ENCODE measurements around the gene PHLDB1.
"Not testable (repeated sequence)": the region's sequence is repeated elsewhere in the genome, so short reads cannot be mapped to it uniquely, and the experiment has no call there.

Gene PHLDB1

DNA sequence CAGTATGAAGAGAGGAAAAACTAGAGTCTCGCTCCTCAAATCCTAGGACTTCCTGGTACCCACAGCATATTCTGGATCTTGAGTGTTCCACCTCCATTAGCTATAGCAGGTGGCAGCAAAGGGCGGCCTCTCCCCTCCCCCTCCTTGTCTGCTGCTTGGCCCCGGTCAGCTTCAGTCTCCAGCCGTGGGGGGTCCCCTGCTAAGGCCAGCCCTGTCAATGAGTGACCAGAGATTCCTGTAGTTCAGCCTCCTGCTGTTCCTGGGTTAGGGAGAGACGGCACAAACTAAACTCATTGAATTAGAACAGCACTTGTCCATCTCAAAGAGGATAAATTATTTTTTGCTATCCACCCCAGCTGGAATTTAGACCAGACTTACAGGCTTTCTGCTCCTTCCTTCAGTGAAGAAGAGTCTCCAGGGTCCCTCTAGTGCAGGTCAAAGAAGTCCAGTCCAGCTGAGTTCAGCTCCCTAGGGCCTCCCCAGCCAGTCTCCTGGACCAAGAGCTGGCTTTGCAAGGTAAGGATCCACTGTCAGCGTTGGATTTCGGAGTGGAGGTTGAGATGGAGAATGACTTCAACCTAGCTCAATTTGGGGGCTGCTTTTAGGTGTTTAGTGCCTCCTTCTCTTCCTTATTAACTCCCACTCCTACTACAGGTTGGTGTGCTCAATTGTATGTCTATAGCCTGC lies 1.1 kb upstream of the PHLDB1 start:
- no peak for DNase-seq (ENCODE audit: low spot score)

DNA sequence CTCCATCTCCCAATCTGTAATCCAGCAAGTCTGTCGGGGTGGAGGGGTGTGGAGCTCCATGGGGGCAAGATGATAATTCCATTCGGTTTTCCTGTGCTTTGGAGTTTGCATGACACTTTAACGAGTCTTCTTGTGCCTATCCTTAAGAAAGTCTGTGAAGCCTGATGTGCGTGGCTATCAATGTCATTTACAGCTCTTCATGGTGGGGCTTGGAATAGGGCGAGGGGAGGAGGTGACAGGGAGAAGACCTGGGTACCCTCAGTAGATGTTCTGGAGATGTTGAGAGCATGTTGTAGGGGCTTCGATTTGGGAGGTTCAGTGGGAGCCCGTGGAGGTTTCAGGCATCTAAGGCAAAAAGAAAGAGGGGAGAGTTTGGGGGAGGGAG lies 579 bp upstream of the PHLDB1 start:
- no peak for DNase-seq (ENCODE audit: low spot score)

DNA sequence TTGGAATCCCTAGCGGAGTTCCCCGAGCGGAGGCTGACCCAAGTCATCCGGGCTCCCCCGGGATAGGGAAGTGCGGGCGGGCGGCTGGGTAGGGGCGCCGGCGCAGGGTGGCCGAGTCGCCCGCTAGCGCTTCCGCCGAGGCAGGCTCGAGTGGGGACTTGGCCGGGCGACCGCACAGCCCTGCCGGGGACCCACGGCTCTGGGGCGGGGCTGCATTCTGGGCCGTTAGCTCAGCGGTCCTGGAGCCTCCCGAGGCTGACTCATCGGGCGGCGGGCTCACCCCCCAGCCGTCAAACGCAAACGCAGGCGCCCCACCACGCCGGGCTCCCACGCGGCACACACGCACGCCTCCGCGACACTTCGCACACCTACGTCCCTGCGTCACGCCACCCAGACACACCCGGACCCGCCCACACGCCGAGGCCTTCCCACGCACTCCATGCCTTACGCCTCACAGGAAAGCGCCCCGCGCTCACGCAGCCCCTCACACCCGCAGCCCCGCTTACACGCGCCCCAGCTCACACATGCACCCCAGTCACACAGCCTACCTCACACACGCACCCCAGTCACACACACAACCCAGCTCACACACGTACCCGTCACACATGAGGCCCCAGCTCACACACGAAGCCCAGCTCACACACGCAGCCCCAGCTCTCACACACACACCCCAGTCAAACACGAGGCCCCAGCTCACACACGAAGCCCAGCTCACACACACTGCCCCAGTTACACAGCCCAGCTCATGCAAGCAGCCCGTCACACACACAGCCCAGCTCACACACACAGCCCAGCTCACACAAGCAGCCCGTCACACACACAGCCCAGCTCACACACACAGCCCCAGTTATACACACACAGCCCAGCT lies 1.2 kb downstream of the PHLDB1 start:
- peak; percentile 83 for DNase-seq (ENCODE audit: low spot score)

DNA sequence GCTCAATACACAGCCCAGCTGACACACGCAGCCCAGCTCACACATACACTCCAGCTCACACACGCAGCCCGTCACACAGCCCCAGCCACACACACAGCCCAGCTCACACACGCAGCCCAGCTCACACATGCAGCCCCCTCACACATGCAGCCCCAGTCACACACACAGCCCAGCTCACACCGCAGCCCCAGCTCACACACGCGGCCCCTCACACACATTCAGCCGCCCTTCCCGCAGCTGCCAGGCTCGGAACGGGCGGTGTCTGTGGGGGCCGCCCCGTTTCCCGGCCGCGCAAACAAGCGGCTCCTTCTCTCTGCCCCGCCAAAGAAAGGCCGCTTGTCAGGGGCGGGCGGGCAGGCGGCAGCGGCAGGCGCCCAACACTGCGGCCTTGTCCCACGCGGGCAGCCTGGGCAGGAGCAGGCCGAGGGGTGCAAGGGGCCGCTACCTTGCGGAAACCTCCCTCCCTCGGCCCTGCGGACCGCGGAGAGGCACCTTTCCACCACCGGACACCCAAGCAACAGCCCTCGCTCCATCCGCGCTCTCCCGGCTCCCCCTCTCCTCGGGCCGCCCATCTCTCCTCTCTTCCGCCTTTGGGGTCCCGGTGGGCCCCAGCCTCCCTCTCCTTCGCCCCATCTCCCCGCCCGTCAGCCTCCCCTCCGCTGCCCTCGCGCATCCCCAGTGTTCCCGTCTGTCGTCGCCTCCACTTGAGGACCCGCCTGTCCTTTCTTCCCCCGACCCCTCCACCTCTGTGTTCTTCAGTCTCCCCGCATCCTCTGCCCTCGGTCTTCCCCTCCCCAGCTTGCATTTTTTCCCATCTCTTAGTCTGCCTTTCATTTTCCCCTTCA lies 2.2 kb downstream of the PHLDB1 start:
- DNase-seq (ENCODE audit: low spot score): no peak

DNA sequence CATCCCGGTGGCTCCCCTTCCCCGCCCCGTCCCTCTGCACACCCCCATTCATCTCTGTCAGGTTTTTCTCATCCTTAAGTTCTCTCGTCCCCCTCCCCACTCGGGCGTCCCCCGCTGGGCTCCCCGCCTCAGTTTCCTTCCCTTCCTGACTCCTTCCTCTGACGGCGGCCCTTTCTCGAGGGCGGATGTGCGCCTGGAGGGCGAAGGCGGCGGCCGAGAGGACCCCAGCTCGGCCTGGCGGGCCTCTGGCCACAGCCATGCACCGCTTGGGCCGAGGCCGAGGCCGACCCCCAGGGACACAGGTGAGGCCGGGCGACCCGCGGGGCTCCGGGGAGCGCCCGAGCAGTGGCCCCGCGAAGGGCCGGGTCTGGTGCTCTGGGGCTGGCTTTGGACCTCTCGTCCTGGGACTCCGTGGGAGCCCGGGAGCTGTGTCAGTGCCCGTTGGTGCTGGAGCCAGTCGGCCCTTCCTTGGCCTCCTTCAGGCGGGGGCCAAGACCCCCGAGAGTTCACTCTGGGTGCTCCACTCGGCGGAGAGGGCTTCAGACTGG lies 2.9 kb downstream of the PHLDB1 start:
- DNase-seq (ENCODE audit: low spot score): no peak

DNA sequence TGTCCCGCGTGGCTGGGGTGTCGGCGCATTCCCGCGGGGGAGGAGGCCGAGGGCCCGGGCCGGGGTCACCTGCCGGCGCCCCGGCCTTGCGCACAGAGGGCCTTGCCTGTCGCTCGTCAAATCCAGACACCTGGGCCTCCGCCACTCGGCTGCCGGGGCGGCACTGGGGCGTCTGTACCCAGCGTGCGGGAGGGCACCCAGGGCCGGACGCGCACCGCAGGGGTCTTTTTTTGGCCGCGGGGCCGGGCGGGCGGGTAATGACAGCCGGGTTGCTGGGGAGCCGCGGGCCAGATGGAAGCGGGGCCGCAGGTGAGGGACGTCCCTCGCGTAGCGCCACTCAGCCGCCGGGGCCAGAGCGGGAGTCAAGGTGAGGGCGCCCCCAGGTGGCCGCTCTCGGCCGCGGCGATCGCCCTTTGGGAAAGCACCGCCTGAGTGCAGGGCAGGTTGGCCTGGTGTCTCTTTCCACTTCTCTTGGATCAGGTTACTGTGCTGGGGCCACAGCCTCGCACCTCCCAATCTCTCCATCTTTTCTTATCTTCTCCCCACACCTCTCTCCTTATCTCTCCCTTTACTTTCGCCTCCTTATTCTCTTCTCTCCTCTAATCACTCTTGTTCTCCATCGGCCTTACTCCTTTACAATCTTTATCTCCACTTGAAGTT lies 3.5 kb downstream of the PHLDB1 start:
- DNase-seq (ENCODE audit: low spot score): no peak

DNA sequence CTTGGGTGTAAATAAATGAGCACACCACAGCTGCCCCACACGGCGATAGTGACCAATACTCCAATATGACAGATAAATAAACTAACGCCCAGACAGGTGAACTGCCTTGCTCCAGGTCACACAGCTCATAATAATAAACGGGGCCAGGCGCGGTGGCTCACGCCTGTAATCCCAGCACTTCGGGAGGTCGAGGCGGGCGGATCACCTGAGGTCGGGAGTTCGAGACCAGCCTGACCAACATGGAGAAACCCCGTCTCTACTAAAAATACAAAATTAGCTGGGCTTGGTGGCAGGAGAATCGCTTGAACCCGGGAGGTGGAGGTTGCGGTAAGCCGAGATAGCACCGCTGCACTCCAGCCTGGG lies 4.0 kb downstream of the PHLDB1 start:
- DNase-seq (ENCODE audit: low spot score): not testable (repeated sequence)

DNA sequence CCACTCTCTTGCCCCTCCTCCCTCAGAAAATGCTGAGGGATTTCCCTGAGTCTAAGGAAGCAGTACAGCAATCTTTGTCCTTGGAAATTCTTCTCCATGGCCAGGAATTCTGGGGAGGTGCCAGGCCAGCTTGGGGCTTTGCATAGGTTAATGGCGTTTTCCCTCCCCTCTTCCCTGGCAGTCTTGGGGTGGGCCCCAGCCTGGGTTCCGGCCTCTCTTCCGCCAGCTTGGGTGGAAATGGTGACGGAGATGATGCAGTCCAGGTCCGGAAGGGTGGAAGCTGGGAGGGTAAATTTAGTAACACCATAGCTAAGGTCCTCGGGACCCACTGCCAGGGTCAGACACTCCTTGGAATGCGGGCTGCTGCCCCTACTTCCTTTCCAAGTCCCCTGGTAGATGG lies 5.0 kb downstream of the PHLDB1 start:
- DNase-seq (ENCODE audit: low spot score): no peak

DNA sequence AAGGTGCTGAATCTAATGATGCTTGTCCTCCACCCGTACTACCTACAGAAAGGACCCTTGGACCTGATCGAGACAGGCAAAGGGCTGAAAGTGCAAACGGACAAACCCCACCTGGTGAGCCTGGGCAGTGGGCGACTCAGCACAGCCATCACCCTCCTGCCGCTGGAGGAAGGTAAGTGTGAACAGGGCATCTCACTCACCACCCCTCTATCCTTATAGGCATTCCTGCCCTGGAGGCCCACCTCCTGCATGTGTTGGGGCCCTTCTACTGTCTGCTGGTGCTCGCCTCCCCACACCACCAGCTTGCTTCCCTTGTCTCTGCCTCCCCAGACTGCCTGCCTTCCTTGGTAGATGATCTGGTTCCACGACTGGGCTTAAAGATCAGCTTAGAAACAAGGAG lies 7.1 kb downstream of the PHLDB1 start:
- DNase-seq (ENCODE audit: low spot score): no peak

DNA sequence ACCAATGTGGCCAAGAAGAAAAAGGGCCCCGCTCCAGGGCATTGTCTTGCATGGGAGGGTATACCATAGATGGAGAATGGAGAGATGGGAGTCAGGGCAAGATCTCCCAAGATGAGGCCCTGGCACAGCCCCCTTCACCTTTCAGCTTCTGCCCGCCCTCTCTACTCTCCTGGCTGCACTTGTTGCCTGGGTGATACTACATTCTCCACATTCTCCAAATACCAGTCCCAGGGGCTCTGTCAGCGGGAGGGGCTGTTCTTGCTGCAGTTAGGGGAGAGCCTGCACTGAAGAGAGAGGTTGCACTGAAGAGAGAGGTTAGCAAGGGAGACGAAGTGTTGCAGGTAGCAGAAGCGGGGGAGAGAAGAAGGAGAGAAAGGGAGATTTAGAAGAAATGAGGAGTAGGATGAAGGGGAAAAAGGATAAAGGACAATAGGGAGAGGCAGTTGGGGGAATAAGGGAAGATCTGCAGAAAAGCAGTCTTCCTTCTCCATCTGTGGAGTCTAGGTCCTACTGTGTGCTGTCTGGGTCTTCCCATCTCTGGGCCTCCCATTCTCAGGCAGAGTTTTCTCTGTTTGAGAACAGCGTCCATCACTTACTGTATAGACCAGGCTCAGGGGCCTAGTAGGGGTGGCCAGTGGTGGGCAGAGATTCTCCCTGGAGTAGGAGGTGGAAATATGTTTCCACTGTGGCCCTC lies 8.0 kb downstream of the PHLDB1 start:
- DNase-seq (ENCODE audit: low spot score): no peak

DNA sequence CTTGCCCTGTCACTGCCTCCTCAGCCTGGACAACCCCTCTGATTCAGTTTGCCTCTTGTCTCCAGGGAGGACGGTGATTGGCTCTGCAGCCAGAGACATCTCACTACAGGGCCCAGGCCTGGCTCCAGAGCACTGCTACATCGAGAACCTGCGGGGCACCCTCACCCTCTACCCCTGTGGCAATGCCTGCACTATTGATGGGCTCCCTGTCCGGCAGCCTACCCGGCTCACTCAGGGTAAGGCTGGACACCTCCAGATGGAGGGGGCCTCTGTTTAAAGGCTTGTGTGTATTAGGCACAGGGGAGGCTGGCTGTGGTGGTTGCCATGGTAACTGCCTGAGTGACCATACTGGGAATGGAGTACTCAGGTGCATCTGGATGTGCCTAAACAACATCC lies 8.6 kb downstream of the PHLDB1 start:
- no peak for DNase-seq (ENCODE audit: low spot score)

DNA sequence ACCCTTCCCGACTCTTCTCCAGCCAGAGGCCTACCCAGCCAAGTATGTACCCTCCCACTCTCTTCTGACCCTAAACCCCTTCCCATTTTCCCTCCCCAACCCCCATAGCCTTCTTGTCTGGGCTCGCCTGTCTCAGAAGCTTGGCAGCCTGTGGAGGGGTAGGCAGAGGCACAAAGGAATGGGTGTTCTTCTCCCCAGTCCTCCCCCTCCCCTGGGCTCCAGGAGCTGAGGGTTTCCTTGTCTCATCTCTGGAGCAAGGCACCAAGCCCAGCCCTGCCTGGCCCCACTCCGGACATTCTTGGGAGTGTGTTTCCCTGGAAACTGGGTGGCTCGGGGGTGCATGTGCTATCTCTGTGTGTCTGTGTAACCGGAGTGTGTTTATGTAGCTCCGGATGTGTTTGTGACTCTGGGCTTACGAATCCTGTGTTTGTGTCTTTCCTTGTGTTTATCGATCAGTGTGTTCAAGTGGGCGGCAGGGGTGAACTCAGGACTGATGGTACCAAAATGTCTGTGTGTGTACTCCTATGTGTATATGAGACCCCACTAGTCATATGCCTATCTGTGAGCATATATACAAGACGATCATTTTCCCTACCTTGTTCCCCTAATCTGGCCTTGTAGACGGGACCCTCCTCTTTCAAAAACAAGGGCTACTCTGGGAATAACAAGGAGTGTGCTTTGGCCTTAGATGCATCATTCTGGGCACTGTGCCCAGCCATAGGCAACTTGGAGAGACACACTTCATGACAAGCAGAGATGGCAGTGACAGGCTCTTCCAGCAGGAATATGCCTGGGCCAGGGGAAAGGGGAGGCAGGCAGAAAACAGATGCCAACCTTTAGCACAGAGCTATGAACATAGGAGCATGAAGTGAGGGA lies 10.9 kb downstream of the PHLDB1 start:
- DNase-seq (ENCODE audit: low spot score): peak; percentile 69

DNA sequence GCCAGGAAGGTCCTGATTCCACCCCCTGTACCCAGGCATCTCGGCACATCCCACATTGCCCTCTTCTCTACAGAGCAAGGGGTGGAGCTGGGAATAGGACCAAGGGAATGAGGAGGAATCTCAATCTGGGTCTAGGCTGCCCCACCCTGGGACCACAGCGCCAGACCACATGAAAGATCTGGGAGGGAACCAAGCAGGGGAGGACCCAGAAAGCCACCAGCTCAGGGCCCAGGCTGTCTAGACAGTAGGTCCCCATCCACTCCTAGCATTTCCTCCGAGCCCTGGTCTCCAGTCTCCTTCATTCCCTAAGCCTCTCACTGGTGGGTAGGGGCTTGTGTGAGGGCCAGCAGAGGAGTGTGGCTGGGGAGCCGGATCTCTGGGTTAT lies 11.6 kb downstream of the PHLDB1 start:
- peak; percentile 81 for DNase-seq (ENCODE audit: low spot score)

DNA sequence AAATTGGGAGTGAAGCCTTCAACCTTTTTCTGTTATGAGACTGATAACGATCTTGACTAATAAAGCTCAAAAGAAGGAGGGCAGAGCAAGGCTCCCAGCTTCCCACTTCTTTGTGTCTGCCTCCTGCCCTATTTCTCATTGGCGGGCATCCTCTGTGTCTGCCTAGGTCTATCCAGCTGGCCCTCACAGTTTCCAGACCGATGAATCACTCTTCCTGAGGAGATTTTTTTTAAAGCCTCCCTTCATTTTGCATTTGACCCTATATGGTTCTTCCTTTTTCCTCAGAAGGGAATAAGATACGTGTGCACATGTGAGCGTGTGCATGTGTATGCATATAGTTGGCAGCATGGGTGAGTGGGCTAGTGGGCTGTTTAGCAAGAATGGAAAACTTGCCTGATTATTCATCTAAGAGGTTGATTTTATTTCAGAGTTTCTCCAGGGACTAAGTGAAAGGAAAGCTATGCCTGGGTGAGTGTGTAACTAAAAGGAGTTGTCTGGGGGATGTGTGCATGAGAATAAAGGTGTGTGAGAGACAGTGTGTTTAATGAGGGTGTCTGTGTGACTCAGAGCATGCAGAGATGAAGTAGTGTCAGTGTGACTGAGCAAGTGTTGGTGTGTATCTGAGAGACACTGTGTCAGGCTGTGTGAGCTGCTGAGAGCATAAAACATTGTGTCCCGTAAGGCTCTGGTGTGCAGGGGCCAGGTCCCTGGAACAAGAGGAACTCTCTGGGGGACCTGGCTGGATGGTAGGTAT lies 12.2 kb downstream of the PHLDB1 start:
- peak; percentile 83 for DNase-seq (ENCODE audit: low spot score)

DNA sequence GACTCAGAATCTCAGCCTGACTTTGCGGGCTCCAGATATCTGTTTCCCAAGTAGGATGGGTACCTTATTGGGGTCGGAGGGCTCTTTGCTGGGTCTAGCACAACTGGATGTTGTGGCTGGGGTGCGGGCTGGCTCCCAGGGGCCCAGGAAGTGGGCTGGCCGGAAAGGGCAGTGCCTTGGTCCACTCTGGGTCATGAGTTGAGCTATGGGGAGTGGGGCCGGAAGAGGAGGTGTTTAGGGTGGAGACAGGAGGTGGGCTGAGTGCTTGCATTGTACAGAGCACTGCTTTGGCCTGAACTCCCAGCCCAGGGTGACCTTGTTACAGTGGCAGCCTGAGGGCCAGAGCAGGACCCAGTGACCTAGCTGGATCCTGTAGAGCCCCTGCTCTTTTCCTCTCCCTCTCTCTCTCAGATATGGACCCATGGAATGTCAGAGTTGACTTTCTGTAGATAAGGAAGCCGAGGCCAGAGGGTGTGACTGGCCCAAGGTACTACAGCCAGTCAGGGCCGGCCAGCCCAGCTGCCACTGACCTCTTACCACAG lies 13.2 kb downstream of the PHLDB1 start:
- DNase-seq (ENCODE audit: low spot score): no peak

DNA sequence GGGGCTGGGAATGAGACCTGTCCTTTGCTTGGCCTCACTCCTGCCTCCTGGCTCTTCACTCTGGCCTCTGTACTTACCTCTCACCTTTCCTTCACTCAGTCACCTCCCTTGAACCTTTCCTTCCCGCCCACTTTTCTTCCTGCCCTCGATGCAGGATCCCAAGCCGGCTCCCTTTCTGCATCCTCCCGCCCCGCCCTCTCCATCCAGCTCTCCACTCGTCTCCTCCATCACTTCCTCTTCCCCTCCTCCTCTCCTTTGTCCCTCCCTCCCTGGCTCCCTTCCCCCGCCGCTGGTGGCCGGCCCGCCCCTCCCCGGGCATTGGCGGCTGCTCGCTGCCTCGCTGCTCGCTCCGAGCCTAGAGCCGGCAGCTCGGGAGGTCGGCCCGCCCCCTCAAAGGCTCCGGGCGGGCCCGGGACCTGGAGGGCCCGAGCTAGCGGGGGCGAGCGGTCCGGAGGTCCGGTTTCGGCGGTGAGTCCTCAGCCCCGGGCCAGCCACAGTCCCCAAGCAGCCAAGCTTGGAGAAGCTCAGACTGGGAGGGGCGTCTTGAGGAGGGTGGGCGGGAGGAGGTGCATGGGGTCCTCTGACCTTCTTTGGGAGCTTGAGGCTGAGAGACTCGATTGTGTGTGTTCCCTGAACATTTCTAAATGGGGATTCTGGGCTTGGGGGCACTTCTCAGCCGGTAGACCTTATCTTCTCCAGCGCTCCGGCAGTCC lies 13.8 kb downstream of the PHLDB1 start:
- DNase-seq (ENCODE audit: low spot score): peak; percentile 86

DNA sequence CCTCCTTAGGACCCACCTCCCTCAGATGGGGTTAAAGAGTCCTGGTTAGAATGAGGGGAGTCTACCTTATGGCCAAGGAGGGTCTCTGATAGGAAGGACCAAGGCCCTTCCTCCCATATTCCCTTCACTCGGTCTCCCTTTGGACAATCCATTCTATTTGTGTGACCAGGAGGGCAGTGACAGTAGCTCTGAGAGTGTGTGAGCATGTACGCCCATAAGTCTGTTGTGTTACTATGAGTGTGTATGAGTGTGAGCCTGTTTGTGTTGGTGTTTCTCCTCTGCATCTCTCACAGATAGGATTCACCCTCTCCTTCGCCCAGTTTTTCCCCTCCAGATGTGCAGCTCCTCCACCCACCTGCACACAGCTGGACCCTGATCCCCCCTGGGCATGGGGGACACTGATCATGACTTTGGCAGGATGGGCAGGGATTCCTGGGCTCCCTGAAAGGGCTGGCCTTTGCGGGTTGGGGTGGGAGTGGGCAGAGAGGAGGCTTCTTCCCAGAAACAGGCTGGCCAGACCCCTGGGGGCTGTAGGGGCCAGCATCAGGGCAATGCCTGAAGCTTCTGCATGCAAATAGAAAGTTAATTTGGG lies 14.5 kb downstream of the PHLDB1 start:
- no peak for DNase-seq (ENCODE audit: low spot score)
